Heart left ventricle (tissue), 16 donors: ENCODE measurements around the gene MITF. TPM values are rescaled to one million over a fixed set of nuclear protein-coding genes. Genes with fewer than 3 reads are reported as not detected.

Experiments used
- ATAC-seq, 4 donors: fragments of 200-7000 bp; cut with Tn5 transposase; one replicate each; pipeline ENCODE4 v1.9.1; 2020 to 2022; ENCODE audit warnings: moderate library complexity in 4 of 4, mild to moderate bottlenecking in 3 of 4, moderate number of reproducible peaks in 1 of 4
- DNase-seq, 5 donors: peaks; one replicate each; pipeline ENCODE4 v3.0.0-alpha.2; 2020
- H3K27ac ChIP-seq, 12 donors: fragments of 200-600 bp; sonication (generic) in 4 of 12; one replicate each; pipeline versions ENCODE4 v1.5.0 to v1.8.0; 2016 to 2022; ENCODE audit warnings: mild to moderate bottlenecking in 2 of 12
- H3K27me3 ChIP-seq, 9 donors: fragments of 200-600 bp; sonication (generic) in 2 of 9; one replicate each; pipeline versions ENCODE4 v1.5.1 to v1.8.0; 2016 to 2022; ENCODE audit warnings: mild to moderate bottlenecking in 3 of 9
- H3K36me3 ChIP-seq, 9 donors: fragments of 200-600 bp; sonication (generic) in 2 of 9; one replicate each; pipeline versions ENCODE4 v1.5.0 to v1.8.0; 2018 to 2022; ENCODE audit warnings: mild to moderate bottlenecking in 2 of 9
- H3K4me1 ChIP-seq, 12 donors: fragments of 200-600 bp; sonication (generic) in 4 of 12; one replicate each; pipeline versions ENCODE4 v1.5.0 to v1.8.0; 2016 to 2022; ENCODE audit warnings: mild to moderate bottlenecking in 3 of 12
- H3K4me3 ChIP-seq, 12 donors: fragments of 200-600 bp; sonication (generic) in 4 of 12; one replicate each; pipeline versions ENCODE4 v1.5.0 to v1.8.0; 2017 to 2022; ENCODE audit warnings: mild to moderate bottlenecking in 9 of 12, moderate library complexity in 4 of 12
- H3K9me3 ChIP-seq, 12 donors: fragments of 200-600 bp; sonication (generic) in 4 of 12; one replicate each; pipeline versions ENCODE4 v1.5.0 to v1.8.0; 2016 to 2022; ENCODE audit warnings: mild to moderate bottlenecking in 1 of 12
- POLR2A ChIP-seq, 2 donors: fragments of 450-650 bp; IDR thresholded peaks; one replicate each; pipeline ENCODE4 v1.6.1; 2017; ENCODE audit warnings: antibody characterized with exemption in 2 of 2, mild to moderate bottlenecking in 2 of 2, moderate library complexity in 2 of 2
- WGBS, 4 donors: extraction: QIAGEN DNeasy Blood & Tissue Kit in 2 of 4; methylation state at CpG; one replicate each; pipeline versions ENCODE4 v1.1.5 to v1.1.7; 2013 to 2018; 5-methylcytosine and 5-hydroxymethylcytosine counted together
- intact Hi-C, 10 donors: fragments of 100-400 bp; cut with DNase I; formaldehyde crosslinking; loops; one replicate each; pipeline versions ENCODE4 v1.11.1 to v1.14.2; 2022
- polyA plus RNA-seq, 2 donors: library from polyadenylated mRNA; stranded (reverse); fragments of 200-250 nt; gene quantifications; one replicate each; pipeline ENCODE4 v1.2.3, GENCODE V29; 2013
- total RNA-seq, 9 donors: library from RNA; depleted of rRNA in 2 of 9; stranded (reverse); fragments of >200 nt in 2 of 9; fragmentation: NEBNext Ultra II Directional in 3 of 9; extraction: Animal tissue kit (Norgen Biotek cat#: 25700) in 3 of 9; gene quantifications; one replicate each; pipeline versions ENCODE4 v1.1.0 to v1.2.4, GENCODE V29; 2016 to 2023
- TF ChIP-seq, protein P1 (sequence below), 12 donors: fragments of 200-600 bp; sonication (generic) in 4 of 12; IDR thresholded peaks; one replicate each; pipeline versions ENCODE4 v1.5.0 to v1.8.0; 2018 to 2022; ENCODE audit warnings: antibody characterized with exemption in 12 of 12, mild to moderate bottlenecking in 5 of 12
- donor health status: ischemic (EF 13 %, LVEDD 7.1; RV severe dilation, severe dysfunction).
- donor health status: healthy with polysubstance abuse.
- donor health status: DM: no; HTN: yes; CAD: no.
- donor health status: DM: no; HTN: no; CAD: no.
- donor health status: ischemic (EF 25% LVEDD 6.9; RV normal size, moderate dysfunction).
- donor health status: ischemic (EF 25% LVEDD 5.7; RV mildly dilated, moderate dysfunction).
- donor health status: healthy.
- donor health status: DM: yes; HTN: yes; CAD: no.
- donor health status: ischemic (EF 35%, LVEDD 5.7; RV mildly dilated, moderate dysfunction).
- donor health status: nonischemic (EF 11% LVEDD 7.7; RV severe dilation, severe dysfunction).
- donor health status: DM: yes; HTN: yes; CAD: no.
- donor health status: PGD.
- donor health status: ischemic (EF 29% LVEDD 5.4; RV normal size, mild dysfunction).
- donor health status: nonischemic (EF 23%, LVEDD 6.1; RV moderate dilation, normal function).

MITF gene
- total and polyA plus RNA-seq, 11 donors, result 17.9 to 114 (median 81.1) TPM

DNA sequence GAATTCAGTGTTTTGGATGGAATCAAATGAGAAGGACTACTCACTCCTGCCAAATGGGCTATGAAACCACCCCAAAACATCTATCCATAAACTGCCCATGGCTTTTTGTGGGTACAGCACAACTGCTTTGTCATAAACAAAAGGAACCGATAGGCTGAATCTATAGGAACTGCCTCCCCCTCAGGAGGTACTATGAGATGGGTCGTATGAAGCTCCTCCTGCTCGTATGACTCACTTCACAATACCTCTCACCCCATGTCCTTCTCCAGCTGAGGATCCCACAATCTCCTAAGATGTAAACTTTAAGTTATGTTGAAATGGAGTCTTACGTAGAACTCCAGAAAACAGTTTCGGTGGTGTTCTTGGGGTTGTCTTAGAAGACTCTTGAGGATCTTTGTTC is 130.4 kb downstream of the MITF start:
- no peak for DNase-seq

DNA sequence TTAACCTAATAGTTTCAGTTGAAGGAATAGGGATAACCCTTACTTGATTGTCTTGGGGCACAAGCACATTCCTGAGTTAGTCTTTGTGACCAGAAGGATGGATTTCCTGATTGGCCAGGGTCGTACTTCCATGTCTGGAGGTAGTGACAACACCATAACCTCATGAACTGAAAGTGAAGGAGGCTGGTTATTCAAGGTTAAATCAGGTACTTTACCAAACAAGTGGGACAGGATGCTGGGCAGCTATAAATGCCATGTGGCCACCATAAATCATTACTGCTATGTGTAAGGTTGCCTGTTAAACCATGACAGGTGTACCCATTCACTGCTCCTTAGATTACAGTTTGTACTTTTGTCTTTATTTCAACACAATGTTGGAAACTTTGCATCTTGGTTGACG is 132.0 kb downstream of the MITF start:
- WGBS, 4 donors, result 74 to 90% (median 82%) methylated on average over 2 of the region's 2 CpGs
- TF ChIP-seq, protein P1, sequence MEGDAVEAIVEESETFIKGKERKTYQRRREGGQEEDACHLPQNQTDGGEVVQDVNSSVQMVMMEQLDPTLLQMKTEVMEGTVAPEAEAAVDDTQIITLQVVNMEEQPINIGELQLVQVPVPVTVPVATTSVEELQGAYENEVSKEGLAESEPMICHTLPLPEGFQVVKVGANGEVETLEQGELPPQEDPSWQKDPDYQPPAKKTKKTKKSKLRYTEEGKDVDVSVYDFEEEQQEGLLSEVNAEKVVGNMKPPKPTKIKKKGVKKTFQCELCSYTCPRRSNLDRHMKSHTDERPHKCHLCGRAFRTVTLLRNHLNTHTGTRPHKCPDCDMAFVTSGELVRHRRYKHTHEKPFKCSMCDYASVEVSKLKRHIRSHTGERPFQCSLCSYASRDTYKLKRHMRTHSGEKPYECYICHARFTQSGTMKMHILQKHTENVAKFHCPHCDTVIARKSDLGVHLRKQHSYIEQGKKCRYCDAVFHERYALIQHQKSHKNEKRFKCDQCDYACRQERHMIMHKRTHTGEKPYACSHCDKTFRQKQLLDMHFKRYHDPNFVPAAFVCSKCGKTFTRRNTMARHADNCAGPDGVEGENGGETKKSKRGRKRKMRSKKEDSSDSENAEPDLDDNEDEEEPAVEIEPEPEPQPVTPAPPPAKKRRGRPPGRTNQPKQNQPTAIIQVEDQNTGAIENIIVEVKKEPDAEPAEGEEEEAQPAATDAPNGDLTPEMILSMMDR (IDR thresholded peaks at IDR 0.05), result no peak
- no peak for TF ChIP-seq POLR2A (IDR thresholded peaks at IDR 0.05)
- Histone ChIP-seq H3K4me3 (no peak overlapping the region), H3K4me1 (peaks cover 0 to 36% (median 8%) of the 10 kb centered on the region in 12 donors), H3K27me3 (no peaks in the 10 kb centered on the region), H3K27ac (peak overlapping the region in 7 of 12 donors; percentile 6 to 83 (median 56)), H3K9me3 (no peaks in the 10 kb centered on the region), H3K36me3 (no peaks in the 10 kb centered on the region)
- intact Hi-C loops, result no loop called here
- no peak for DNase-seq
- no peak for ATAC-seq

More for the DNA sequence above, 130.4 kb downstream of the MITF start:
- WGBS, 4 donors, result 87 to 92% (median 89%) methylated on average over 5 of the region's 5 CpGs
- Histone ChIP-seq H3K4me1 (peaks cover 0 to 38% (median 11%) of the 10 kb centered on the region in 12 donors), H3K36me3 (no peaks in the 10 kb centered on the region), H3K27me3 (no peaks in the 10 kb centered on the region), H3K4me3 (no peak overlapping the region), H3K27ac (peak overlapping the region in 1 of 12 donors; percentile 17), H3K9me3 (no peaks in the 10 kb centered on the region)
- TF ChIP-seq, protein P1 (IDR thresholded peaks at IDR 0.05), result no peak
- no peak for TF ChIP-seq POLR2A (IDR thresholded peaks at IDR 0.05)
- no peak for ATAC-seq
- intact Hi-C loops, result loop anchor here in 1 of 10 donors (5.0 kb wide), 1 partner anchor 63 kb away; no protein-coding TSS in a partner anchor

DNA sequence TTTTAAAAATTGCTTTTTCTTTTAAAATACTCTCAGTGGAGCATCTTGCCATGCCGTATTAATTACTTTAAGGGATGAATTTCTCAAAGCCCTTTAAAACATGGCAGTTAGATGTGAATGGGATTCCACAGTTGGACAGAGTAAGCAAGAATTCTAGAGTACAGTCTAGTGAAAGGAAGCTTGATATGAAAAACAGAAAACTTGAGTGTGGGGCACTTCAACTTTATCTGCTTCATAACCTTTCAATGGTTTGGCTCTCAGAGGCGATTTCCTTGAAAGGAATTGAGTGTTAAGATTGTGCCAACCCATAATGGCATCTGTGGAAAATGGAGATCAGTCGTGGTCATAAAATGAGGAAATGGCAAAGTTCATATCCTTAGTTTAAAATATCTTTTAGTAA is 132.6 kb downstream of the MITF start:
- Histone ChIP-seq H3K27ac (peak overlapping the region in 8 of 12 donors; percentile 29 to 83 (median 58)), H3K4me1 (peaks cover 0 to 41% (median 8%) of the 10 kb centered on the region in 12 donors), H3K36me3 (no peaks in the 10 kb centered on the region), H3K9me3 (no peaks in the 10 kb centered on the region), H3K4me3 (no peak overlapping the region), H3K27me3 (no peaks in the 10 kb centered on the region)
- WGBS, 4 donors, result 40 to 48% (median 44%) methylated on average over 3 of the region's 3 CpGs
- intact Hi-C loops, result no loop called here
- no peak for DNase-seq
- no peak for TF ChIP-seq POLR2A (IDR thresholded peaks at IDR 0.05)
- TF ChIP-seq, protein P1 (IDR thresholded peaks at IDR 0.05), result no peak
- peak in 3 of 4 donors; percentile 29 to 57 (median 55) for ATAC-seq

DNA sequence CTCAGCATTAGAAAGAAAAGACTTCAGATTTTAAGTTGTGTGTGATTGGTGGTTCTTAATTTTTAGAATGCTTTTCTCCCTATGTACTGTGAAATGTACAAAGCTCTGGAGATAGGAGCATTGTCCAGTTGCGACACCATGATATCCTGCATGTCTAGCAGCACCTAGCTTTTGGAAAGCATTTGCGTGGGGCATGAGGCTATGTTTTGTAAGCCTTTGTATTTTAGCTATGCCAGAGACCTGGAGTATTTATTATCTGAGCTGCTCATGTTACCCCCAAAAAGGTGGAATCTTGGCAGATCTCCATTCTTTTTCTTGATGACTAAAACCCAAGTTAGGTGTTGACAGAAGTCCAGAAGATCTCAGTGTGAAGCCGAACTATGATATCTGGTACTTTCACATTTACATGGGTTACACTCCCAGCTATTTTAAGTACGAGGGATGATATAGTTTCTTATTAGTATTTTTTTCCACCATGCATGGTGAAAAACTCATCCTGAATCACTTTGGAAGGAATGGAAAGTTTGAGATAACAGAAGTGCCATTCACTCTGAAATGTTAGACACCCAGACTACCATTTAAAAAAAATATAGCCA is 133.6 kb downstream of the MITF start:
- ATAC-seq, result peak; percentile 70 to 86 (median 81)
- H3K4me3 ChIP-seq, result no peak overlapping the region
- no peak for TF ChIP-seq POLR2A (IDR thresholded peaks at IDR 0.05)
- TF ChIP-seq, protein P1 (IDR thresholded peaks at IDR 0.05), result no peak

More for the DNA sequence above, 133.6 kb downstream of the MITF start:
- peaks cover 0 to 42% (median 11%) of the 10 kb centered on the region in 12 donors for H3K4me1 ChIP-seq
- DNase-seq, result peak in 4 of 5 donors; percentile 18 to 40 (median 28)
- H3K27me3 ChIP-seq, result no peaks in the 10 kb centered on the region
- no peaks in the 10 kb centered on the region for H3K36me3 ChIP-seq
- H3K27ac ChIP-seq, result peak overlapping the region in 11 of 12 donors; percentile 26 to 85 (median 64)
- intact Hi-C loops, result no loop called here
- no peaks in the 10 kb centered on the region for H3K9me3 ChIP-seq
- WGBS, 4 donors, result 42 to 57% (median 56%) methylated on average over 4 of the region's 4 CpGs
